ENCODE results near the gene AKAP17A.

Gene AKAP17A

DNA sequence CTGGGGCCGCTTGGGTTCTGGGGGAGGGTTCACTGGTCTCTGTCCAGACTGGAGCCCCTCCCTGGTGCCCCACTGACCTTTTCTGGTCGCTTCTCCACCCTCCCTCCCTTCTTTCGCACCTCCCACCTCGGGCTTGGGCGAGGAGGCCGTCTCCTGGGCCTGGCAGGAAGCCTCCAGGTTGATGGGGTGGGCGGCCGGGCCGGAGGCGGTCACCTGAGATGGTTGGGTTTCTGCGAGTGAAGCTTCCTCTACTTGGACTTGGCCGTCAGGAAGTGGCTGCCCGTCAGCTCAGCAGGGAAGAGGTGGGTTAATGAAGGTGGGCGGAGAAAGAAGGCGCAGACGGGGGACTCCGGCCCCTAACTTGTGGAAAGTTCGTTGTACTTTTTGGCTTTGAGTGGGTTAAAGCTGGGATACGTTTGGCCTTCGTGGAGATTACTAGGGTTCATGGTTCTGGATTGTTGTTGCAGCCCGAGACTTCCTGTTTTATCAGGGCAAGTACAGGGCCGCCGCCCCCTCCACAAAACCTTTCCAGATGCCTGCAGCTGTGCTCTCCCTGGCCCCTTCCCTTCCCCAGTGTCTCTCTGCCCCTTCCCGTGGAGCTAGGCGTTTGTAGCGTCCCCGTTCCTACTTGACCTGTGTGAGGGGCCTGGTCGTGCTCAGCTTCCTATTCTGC, 1.2 kb downstream of the AKAP17A start:
- peak overlapping the region; percentile 78 for H3K4me3 ChIP-seq (ENCODE audit: low read depth, low read length)
- TF ChIP-seq POLR2A (IDR thresholded peaks at IDR 0.05; ENCODE audit: extremely low read depth, insufficient read length) (no peak), MYC (IDR thresholded peaks at IDR 0.05; ENCODE audit: low read depth, low read length) (no peak)
- TF ChIP-seq, protein P1, sequence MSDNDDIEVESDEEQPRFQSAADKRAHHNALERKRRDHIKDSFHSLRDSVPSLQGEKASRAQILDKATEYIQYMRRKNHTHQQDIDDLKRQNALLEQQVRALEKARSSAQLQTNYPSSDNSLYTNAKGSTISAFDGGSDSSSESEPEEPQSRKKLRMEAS (IDR thresholded peaks at IDR 0.05; ENCODE audit: low read depth, low read length) = no peak
- TF ChIP-seq, protein P2, sequence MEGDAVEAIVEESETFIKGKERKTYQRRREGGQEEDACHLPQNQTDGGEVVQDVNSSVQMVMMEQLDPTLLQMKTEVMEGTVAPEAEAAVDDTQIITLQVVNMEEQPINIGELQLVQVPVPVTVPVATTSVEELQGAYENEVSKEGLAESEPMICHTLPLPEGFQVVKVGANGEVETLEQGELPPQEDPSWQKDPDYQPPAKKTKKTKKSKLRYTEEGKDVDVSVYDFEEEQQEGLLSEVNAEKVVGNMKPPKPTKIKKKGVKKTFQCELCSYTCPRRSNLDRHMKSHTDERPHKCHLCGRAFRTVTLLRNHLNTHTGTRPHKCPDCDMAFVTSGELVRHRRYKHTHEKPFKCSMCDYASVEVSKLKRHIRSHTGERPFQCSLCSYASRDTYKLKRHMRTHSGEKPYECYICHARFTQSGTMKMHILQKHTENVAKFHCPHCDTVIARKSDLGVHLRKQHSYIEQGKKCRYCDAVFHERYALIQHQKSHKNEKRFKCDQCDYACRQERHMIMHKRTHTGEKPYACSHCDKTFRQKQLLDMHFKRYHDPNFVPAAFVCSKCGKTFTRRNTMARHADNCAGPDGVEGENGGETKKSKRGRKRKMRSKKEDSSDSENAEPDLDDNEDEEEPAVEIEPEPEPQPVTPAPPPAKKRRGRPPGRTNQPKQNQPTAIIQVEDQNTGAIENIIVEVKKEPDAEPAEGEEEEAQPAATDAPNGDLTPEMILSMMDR (IDR thresholded peaks at IDR 0.05; ENCODE audit: low read depth, low read length) = no peak
- peak; percentile 58 for DNase-seq (ENCODE audit: low read depth)

DNA sequence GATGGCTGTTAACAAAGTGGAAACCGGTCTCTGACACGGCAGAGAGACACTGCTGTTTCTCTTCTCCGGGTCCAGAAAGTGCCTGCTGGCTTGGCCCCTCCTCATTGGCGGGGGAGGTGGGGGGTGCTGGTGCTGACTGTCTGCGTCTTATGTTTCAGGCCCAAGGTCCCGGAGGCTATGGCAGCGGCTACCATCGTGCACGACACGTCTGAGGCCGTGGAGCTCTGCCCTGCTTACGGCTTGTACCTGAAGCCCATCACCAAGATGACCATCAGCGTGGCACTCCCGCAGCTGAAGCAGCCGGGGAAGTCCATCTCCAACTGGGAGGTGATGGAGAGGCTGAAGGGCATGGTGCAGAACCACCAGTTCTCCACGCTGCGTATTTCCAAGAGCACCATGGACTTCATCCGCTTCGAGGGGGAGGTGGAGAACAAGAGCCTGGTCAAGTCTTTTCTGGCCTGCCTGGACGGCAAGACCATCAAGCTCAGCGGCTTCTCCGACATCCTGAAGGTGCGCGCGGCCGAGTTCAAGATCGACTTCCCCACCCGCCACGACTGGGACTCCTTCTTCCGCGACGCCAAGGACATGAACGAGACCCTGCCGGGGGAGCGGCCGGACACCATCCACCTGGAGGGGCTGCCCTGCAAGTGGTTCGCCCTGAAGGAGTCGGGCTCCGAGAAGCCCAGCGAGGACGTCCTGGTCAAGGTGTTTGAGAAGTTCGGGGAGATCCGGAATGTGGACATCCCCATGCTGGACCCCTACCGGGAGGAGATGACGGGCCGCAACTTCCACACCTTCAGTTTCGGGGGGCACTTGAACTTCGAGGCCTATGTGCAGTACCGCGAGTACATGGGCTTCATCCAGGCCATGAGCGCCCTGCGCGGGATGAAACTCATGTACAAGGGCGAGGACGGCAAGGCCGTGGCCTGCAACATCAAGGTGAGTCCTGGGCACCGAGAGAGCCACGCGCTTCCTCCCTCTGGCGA, 2.2 kb downstream of the AKAP17A start:
- DNase-seq (ENCODE audit: low read depth) = no peak
- H3K4me3 ChIP-seq (ENCODE audit: low read depth, low read length) = peak overlapping the region; percentile 78
- TF ChIP-seq POLR2A (IDR thresholded peaks at IDR 0.05; ENCODE audit: extremely low read depth, insufficient read length) (no peak), MYC (IDR thresholded peaks at IDR 0.05; ENCODE audit: low read depth, low read length) (no peak)
- TF ChIP-seq, protein P2 (IDR thresholded peaks at IDR 0.05; ENCODE audit: low read depth, low read length) = no peak
- TF ChIP-seq, protein P1 (IDR thresholded peaks at IDR 0.05; ENCODE audit: low read depth, low read length) = no peak

DNA sequence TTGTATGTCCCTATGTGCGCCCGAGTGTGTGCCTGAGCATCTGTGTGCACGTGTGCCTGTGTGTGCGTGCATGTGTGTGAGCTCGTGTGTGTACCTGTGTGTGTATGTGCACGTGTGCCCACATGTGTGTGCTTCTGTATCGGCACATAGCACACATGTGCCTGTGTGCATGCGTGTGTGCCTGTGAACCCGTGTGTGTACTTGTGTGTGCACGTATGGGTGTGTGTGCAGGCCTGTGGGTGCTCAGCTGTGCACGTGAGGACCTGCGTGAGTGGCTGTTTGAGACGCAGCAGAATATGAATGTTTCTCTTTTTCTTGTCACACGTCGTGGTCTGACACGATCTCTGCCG, 4.3 kb downstream of the AKAP17A start:
- no peak for TF ChIP-seq POLR2A (IDR thresholded peaks at IDR 0.05; ENCODE audit: extremely low read depth, insufficient read length)
- TF ChIP-seq MYC (IDR thresholded peaks at IDR 0.05; ENCODE audit: low read depth, low read length) = no peak
- TF ChIP-seq, protein P1 (IDR thresholded peaks at IDR 0.05; ENCODE audit: low read depth, low read length) = no peak
- TF ChIP-seq, protein P2 (IDR thresholded peaks at IDR 0.05; ENCODE audit: low read depth, low read length) = no peak
- DNase-seq (ENCODE audit: low read depth) = no peak
- H3K4me3 ChIP-seq (ENCODE audit: low read depth, low read length) = no peak overlapping the region

DNA sequence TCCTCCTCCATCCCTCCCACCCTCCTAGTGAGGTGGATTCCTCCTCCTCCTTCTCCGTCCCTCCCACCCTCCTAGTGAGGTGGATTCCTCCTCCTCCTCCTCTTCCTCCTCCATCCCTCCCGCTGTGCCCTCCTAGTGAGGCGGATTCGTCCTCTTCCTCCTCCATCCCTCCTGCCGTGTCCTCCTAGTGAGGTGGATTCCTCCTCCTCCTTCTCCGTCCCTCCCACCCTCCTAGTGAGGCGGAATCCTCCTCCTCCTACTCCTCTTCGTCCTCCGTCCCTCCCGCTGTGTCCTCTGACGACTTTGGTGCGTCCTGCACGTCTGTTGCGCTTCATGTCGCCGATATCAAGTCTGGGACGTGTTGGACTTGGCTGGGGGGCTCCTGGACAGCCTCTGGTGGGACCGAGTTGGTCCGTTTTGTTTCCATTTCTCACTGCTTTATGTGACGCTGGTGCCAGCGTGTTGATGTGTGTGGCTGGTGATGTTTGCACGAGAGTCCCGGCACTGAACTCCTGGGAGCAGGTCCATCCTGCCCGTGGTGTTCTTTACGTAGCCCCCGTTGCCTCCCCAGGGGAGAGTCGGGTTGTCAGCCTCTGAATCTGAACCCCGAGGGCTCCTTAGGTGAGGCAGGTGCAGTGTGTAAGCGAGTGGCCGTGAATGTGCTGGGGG, 5.4 kb downstream of the AKAP17A start:
- DNase-seq (ENCODE audit: low read depth) = no peak
- no peak overlapping the region for H3K4me3 ChIP-seq (ENCODE audit: low read depth, low read length)
- TF ChIP-seq POLR2A (IDR thresholded peaks at IDR 0.05; ENCODE audit: extremely low read depth, insufficient read length) (no peak), MYC (IDR thresholded peaks at IDR 0.05; ENCODE audit: low read depth, low read length) (no peak)
- TF ChIP-seq, protein P2 (IDR thresholded peaks at IDR 0.05; ENCODE audit: low read depth, low read length) = no peak
- TF ChIP-seq, protein P1 (IDR thresholded peaks at IDR 0.05; ENCODE audit: low read depth, low read length) = no peak

DNA sequence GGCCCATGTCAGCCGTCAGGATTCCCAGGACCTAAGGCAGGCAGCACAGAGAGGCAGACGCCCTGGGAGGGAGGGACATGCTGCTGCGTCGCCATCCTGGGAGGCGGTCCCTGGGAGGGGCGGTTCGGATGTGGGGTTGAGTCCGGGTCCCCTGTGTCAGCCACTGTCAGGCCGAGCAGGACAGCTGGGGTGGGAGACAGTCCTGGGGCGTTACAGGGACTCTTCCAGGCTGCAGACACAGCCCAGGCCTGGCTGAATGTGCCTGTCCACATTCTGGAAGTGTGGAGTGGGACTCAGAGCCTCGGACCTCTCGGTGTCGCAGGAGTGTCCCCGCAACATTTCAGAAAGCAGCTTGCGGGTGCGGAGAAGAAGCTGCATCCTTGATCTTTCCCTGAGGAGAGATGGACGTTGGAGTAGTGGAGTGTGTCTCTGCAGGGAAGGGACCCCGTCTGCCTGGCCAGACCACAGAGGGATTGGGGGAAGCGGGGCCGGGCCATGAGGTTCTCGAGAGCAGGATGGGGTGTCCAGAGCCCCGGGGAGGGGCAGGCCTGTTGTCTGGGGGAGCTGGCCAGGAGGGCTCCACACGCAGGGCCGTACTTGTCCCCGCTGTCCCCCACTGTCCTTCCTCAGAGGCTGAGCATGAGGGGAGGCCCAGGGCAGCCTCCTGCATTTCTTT, 6.1 kb downstream of the AKAP17A start:
- no peak for DNase-seq (ENCODE audit: low read depth)
- TF ChIP-seq MYC (IDR thresholded peaks at IDR 0.05; ENCODE audit: low read depth, low read length) = no peak
- TF ChIP-seq POLR2A (IDR thresholded peaks at IDR 0.05; ENCODE audit: extremely low read depth, insufficient read length) = no peak
- TF ChIP-seq, protein P2 (IDR thresholded peaks at IDR 0.05; ENCODE audit: low read depth, low read length) = no peak
- TF ChIP-seq, protein P1 (IDR thresholded peaks at IDR 0.05; ENCODE audit: low read depth, low read length) = no peak
- no peak overlapping the region for H3K4me3 ChIP-seq (ENCODE audit: low read depth, low read length)

All from NB4 (cell line).